Inflammatory macrophage treated with lipopolysaccharide for 4 hours (primary cell): Measurements from ENCODE around the gene NCAPH2.

Experiments used
- DNase-seq: peaks from one replicate; pipeline ENCODE4 v3.0.0-alpha.2; 2020

The NCAPH2 gene

GRCh38 chr22:50507991-50508884 lies at the start of gene NCAPH2:
Gene NCAPH2 (plus strand): TSS chr22:50508224. CDS start chr22:50508338, 114 bp downstream.
- DNase-seq, result peak; percentile 98

- no peak for DNase-seq
Measured at GRCh38 chr22:50459016-50459415, 49.0 kb upstream of the NCAPH2 start.

DNA sequence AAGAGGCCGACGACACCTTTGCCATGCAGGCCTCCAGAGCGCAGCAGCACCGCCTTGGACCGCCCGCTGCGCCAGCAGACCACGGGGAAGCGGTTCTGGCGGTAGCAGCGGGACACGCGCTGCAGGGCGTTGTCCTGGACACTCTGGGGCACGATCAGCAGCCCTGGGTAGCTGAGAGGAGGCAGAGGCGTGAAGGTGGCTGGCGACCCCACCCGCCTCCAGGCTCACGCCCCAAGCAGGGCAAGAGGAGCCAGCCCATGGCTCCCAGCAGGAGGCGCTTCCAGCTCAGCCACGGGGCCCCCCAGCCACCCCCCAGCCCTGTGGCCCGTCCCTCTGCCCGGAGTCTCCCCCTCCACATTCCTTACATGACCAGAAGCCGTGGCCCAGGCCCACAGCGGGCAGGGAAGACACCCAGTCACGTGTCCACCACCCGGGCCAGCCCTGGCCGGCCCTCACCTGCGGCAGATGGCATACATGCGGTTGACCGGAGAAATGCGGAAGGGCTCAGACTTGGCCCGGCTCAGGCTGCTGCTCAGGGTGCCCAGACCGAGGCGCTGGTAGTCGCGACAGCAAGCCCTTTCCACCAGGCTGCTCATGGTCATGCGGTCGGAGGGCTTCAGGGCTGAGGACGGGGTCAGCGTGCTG lies 48.4 kb upstream of the NCAPH2 start:
- DNase-seq, result no peak

- DNase-seq, result no peak
Measured at GRCh38 chr22:50460938-50461337, 47.1 kb upstream of the NCAPH2 start.

GRCh38 chr22:50461536-50461935 lies 46.5 kb upstream of the NCAPH2 start:
- no peak for DNase-seq

- no peak for DNase-seq
Measured at GRCh38 chr22:50461979-50462540, 46.0 kb upstream of the NCAPH2 start.

GRCh38 chr22:50463188-50463900 lies 44.7 kb upstream of the NCAPH2 start:
- no peak for DNase-seq

- no peak for DNase-seq
Measured at GRCh38 chr22:50464451-50464850, 43.6 kb upstream of the NCAPH2 start.

- no peak for DNase-seq
Measured at GRCh38 chr22:50465066-50465930, 42.7 kb upstream of the NCAPH2 start.

GRCh38 chr22:50467341-50467740 lies 40.7 kb upstream of the NCAPH2 start:
- DNase-seq, result no peak

GRCh38 chr22:50467773-50468440 lies 40.1 kb upstream of the NCAPH2 start:
- DNase-seq, result no peak

DNA sequence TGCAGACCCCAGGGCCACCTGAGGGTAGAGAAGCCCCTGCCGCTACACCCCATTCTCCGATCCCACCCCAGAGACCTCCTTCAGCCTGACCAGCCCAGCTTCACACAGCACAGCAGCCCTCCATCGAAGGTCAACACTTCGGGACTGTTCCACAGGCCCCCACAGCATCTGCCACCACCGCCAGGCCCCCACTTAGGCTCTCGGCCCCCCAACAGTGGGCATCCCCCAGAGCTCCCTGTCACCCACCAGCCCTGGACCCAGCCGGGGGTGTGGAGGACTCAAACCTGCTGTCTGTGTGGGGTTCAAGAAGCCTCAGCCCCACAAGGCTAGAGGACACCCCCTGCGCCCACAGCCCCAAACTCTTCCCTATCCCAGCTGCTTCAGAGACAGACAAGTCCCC lies 39.4 kb upstream of the NCAPH2 start:
- no peak for DNase-seq

DNA sequence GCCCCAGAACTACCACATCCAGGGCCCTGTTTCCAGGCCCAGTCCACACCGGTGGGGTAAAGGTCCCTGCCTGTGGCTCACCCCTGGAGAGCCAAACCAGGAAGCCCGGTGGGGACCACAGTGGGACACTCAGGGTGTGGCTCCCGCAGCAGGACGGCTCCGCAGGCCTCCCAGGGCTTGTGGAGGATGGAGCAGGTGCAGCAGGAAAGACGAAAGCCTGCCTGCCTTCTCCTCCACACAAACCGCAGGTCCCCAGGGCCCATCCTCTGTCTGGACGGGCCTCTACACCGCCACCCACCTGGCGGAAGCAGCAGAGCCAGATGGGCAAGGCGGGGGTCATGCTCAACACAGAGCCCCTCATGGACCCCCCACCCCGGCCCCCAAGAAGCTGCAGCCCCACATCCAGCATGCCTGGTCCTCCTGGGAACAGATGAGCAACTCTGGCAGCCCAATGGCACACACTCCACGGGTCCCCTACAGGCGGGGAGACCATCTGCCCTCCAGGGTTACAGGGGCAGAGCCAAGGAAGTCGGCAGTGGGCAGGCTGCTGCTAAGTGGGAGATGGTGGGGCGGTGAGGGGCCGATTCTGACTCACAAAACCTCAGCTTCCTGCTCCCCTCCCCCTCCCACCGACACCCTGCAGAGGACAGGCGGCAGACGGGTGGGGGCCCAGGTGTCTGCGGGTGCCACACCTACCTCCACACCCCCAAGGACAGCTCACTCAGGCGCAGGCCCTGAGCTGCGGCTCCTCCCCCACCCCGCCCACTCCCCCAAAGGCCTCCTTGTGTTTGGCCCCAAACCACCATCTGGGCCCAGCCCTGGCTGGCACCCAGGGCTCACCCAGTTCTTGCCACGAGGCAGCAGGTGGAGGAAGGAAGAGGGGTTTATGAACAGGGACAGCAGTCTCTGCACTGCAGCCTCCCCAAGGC lies 38.4 kb upstream of the NCAPH2 start:
- DNase-seq, result no peak

DNA sequence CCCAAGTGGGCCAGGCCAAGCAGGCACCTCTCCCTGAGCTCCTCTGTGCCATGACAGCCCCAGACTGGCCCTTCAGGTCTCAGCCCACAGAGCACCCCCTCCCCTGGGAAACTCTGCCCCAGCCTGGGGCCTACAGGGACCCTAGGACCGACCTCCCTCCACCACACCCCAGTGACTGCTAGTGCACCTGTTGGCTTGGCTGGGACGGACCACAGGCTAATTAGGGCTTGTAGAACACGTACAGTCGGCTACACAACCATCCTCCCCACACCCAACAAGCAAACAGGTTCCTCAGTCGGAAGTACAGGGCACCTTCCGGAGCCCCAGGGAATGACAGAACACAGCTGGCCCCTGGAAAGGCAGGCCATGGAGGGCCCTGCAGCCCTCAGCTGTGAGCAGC lies 37.5 kb upstream of the NCAPH2 start:
- no peak for DNase-seq

- no peak for DNase-seq
Measured at GRCh38 chr22:50471197-50471847, 36.7 kb upstream of the NCAPH2 start.

GRCh38 chr22:50471962-50472361 lies 36.1 kb upstream of the NCAPH2 start:
- DNase-seq, result no peak

GRCh38 chr22:50473088-50473487 lies 34.9 kb upstream of the NCAPH2 start:
- no peak for DNase-seq

DNA sequence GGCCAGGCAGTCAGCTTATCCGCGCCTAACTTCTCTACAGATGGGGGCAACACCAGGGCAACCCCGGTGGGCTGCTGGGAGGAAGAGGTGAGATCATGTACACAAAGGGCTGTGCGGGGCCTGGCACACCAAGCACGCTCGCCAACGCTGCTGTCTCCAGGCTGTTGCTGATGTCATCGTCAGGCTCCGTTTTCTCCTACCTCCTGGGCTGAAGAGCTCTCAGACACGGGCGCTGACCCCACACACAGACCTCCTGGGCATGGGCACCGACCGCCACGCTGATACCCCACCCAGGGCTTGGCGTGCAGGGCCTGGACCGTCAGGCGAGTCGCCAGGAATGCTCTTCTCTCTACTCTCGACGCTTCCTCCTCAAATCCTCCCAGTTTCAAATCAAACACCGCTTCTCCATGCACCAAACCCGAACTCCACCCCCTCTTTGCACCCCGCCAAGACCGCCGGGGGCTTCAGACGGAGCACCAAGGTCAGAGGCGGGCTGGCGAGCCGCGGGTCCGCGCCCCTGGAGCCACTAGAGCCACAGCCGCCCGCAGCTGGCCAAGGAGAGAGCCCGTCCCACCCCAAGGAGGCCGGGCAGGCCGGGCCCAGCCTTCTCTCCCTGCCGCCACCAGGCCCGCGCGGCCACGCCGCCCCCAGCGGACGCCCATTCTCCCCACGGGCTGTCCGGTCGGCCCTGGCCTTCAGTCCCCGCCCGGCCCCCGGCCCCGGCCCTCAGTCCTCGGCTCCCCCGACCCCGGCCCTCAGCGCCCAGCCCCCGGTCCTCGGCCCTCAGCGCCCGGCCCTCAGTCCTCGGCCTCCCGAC lies 34.0 kb upstream of the NCAPH2 start:
- DNase-seq, result peak; percentile 52
